HG02610 (cell line): Measurements from ENCODE around the gene CRADD.
A peak's percentile ranks its signal among the peaks of the same experiment; 100 is the strongest.
"Not testable (repeated sequence)": the region's sequence is repeated elsewhere in the genome, so short reads cannot be mapped to it uniquely, and the experiment has no call there.

Source experiments
- ATAC-seq: cut with Tn5 transposase; IDR thresholded peaks from one replicate; pipeline ENCODE4 v1.9.1; 2021; ENCODE audit warnings: mild to moderate bottlenecking, moderate library complexity; ENCODE audit not compliant: unreplicated experiment

CRADD gene

GRCh38 chr12:93705237-93705636 is 28.1 kb downstream of the CRADD start:
- ATAC-seq, result no peak

DNA sequence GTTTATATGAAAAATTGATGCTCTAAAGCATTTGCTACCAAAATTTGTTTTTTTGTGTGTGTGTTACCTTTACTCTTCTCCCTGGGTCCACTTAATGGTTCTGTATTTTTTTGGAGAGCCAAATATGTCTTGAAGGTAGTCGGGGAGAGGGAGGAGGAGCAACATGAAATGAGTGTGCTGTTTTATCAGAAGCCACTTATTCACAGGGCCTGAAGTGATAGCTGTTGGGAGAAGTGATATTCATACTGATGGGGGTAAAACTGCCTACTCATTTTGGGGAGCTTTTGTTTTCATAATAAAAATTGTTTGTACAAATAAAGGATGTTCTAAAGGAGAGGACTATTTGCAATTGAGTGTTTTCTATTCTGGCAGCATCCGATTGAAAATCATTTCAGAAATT is 29.2 kb downstream of the CRADD start:
- no peak for ATAC-seq

GRCh38 chr12:93706824-93707223 is 29.6 kb downstream of the CRADD start:
- no peak for ATAC-seq

GRCh38 chr12:93707836-93708235 is 30.7 kb downstream of the CRADD start:
- ATAC-seq, result no peak

DNA sequence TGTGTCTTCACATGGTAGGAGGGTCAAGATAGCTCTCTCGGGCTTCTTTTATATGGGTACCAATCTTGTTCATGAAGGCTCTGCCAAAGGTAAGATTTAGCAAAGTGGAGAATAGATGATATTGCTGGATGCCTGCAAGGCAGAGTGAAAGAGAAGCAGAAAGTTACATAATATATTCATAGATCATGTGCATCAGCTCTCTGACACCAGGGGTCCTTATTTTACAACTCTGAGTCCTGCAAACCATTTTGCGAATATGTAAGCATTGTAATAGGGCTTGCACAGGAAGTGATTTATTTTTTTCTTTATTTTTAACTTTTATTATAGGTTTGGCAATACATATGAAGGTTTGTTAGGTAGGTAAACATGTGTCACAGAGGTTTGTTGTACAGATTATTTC is 31.8 kb downstream of the CRADD start:
- ATAC-seq, result no peak

GRCh38 chr12:93709386-93709785 is 32.2 kb downstream of the CRADD start:
- no peak for ATAC-seq

- ATAC-seq, result no peak
Measured at GRCh38 chr12:93710574-93710926, 33.4 kb downstream of the CRADD start.

DNA sequence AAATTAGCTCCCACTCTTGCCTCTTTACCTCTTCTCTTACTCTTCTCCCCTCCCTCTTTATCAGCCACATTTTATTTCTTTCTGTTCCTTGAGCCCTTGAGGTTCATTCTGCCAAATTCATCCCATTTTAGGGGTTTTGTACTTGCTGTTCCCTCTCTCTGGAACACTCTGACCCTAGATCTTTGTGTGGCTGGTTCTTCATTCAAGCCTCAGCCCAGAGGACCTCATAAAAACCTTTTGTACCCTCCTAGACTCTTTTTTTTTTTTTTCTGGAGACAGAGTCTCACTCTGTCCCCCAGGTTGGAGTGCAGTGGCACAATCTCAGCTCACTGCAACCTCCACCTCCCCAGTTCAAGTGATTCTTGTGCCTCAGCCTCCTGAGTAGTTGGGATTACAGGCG is 34.3 kb downstream of the CRADD start:
- ATAC-seq, result not testable (repeated sequence)

DNA sequence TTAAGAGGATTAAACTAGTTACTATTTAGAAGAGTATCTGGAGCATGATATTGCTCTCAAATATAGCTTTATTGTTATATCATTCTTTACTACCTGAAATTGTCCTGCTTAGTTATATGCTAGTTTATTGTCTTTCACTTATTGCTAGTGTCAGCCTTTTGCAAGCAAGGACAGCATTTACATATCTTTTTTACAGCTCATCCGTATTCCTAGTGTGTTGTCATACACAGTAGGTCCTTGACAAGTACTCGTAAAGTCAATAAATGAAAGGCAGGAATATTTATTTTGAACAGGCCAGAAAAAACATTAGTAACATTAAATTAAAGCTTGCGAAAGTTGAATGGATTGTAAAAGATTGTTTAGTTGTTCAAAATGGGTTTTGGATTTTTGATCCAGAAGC is 35.0 kb downstream of the CRADD start:
- ATAC-seq, result no peak

- no peak for ATAC-seq
Measured at GRCh38 chr12:93713060-93713459, 35.9 kb downstream of the CRADD start.

- ATAC-seq, result no peak
Measured at GRCh38 chr12:93713800-93714199, 36.6 kb downstream of the CRADD start.

GRCh38 chr12:93714382-93714781 is 37.2 kb downstream of the CRADD start:
- ATAC-seq, result no peak

- ATAC-seq, result no peak
Measured at GRCh38 chr12:93719710-93720109, 42.5 kb downstream of the CRADD start.

- ATAC-seq, result no peak
Measured at GRCh38 chr12:93720559-93720958, 43.4 kb downstream of the CRADD start.

GRCh38 chr12:93722179-93722578 is 45.0 kb downstream of the CRADD start:
- ATAC-seq, result no peak

DNA sequence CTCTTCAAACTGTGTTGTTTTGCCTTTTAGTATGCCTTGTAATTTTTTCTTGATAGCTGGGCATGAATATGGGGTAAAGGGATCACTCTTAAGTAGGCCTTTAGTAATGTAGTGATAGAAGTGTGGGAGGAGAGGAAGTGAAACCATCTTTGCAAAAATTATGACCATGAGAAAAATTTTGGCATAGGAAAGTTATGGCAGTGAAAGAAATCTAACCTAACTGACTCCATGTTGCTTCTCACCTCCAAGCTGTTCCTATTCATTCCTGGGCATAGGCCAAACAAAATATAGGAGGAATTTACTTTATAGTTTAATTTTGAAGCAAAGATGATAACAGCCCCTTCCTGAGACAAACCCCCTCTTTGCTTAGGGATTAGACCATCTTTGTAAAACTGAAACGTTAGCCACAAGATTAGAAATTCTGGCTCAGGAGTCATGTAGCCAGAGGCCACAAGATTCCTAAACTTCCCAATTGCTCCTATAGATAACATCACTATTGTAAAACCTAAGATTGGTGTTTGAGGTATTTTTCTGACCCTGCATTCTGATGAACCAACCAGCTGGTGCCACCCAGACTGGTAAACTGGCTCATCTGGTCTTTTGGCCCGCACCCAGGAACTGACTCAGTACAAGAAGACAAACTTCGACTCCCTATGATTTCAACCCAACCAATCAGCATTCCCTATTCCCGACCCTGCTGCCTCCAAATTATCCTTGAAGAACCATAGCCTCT is 45.8 kb downstream of the CRADD start:
- ATAC-seq, result no peak

DNA sequence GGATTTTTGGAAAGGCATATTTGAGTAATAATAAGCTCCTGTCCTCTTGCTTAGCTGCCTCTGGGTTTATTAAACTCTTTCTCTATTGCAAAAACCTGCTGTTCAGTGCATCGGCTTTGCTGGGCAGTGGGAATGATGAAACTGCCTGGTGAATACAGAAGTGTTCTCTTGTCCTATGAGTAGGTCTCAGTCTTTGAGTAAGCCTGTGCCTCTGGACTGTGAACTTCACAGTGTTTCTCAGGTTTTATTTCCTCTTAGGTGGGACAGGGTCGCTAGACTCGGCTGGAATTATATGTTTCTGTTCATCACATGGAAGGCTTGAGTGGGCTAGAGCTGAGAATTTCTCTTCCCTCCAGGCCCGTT is 46.4 kb downstream of the CRADD start:
- ATAC-seq, result no peak

- ATAC-seq, result no peak
Measured at GRCh38 chr12:93725531-93725930, 48.4 kb downstream of the CRADD start.

DNA sequence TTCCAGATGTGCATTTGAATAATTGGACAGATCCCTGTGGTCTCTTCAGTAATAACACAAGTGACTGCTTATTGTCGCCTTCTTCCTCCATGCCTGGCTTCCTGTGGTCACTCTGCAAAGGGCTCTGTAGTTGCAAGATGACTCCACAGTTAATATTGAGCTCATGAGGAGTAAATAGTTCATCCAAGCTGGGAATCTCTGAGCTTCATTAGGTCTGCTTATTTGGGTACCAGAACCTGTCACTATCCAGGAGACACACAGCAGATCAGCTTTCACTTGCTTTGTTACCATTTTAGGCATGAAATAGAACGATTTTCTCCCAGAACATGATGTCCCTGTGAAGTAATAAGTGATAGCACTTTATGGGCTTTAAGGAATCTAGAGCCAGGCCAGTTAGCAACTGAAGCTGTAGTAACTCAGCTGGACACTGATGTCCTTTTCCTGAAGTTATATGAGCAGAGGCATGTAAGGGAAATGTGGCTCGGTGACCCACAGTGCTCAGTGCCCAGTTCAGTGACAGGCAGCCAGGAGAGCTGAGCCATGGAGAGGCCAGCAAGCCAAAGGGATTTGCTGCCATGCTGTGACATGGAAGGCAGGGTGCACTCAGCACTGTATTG is 50.1 kb downstream of the CRADD start:
- peak; percentile 67 for ATAC-seq

DNA sequence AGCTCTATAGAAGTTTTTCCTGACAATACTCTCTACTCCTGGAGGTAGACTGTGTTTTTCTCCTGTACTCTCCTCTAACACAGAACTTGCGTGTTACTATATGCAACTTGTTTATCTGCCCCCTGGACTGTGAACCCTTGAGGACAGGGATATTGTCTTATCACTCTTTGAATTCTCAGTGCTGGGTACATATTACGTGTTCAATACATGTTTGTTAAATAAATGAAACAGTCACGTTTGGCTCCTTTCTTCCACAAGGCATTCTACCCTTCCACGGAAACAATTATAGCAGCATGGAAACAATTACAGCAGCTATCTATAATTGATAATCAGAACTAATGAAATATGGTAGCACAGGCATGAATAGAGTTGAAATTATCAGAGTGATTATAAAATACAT is 50.7 kb downstream of the CRADD start:
- no peak for ATAC-seq

- ATAC-seq, result no peak
Measured at GRCh38 chr12:93729934-93730333, 52.8 kb downstream of the CRADD start.

DNA sequence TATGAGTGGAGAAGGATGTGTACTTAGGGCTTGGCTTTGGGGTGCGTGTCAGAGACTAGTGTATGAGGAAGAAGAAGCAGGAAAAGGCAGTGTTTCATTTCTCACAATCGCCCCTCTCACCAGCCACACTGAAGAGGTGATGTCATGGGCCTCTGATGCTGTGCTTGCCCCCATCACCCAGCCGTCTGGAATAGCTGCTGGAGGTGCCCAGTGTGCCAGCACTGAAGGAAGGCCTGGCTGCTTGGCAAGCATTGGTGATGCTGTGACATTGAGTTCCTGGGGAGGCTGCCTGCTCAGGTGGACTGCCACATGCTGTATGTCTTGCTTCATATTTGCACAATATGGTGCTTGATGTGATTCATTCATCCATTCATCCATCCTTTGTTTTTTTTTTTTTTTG is 56.2 kb downstream of the CRADD start:
- ATAC-seq, result peak; percentile 78

DNA sequence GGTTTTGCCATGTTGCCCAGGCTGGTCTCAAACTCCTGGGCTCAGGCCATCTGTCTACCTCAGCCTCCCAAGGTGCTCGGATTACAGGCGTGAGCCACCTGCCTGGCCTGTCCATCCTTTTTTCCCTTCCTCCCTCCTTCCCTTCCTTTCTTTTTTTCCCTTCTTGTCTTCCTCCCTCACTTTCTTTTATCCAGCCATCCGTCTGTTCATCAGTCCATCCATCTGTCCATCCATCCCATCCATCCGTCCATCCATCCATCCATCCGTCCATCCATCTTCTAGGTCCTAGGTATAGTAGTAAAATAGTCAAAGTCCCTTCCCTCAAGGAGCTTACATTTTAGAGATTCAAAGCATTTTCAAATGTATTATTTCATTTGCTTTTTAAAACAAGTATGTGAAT is 56.8 kb downstream of the CRADD start:
- ATAC-seq, result no peak
